Measurements from ENCODE around the gene NAV3.

The NAV3 gene

GRCh38 chr12:77979597-77980250 lies 149.0 kb downstream of the NAV3 start:
- no peak for DNase-seq (ENCODE audit: extremely low read depth in 1 of 2, low read depth in 1 of 2)

DNA sequence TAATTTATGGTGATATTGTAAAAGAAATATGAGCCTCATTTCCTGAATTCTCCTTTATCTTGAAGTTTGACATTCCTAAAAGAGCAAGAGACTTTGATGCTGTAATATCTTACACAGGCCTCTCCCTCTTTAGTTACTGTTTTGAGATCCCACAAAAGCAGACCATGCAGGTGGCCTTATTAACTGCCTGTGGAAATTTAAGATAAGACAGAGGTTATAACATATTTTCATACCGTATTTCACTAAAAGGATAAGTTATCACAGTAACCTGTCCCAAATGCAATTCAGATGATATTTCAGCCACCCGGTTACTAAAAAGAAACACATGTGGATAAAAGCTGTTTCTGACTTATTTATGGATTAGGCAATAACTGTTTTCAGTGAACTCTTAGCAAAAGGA lies 150.1 kb downstream of the NAV3 start:
- DNase-seq (ENCODE audit: extremely low read depth in 1 of 2, low read depth in 1 of 2) = no peak

- no peak for DNase-seq (ENCODE audit: extremely low read depth in 1 of 2, low read depth in 1 of 2)
These were observed 153.2 kb downstream of the NAV3 start for GRCh38 chr12:77983859-77984258.

- no peak for DNase-seq (ENCODE audit: extremely low read depth in 1 of 2, low read depth in 1 of 2)
These were observed 162.1 kb downstream of the NAV3 start for GRCh38 chr12:77992760-77993159.

DNA sequence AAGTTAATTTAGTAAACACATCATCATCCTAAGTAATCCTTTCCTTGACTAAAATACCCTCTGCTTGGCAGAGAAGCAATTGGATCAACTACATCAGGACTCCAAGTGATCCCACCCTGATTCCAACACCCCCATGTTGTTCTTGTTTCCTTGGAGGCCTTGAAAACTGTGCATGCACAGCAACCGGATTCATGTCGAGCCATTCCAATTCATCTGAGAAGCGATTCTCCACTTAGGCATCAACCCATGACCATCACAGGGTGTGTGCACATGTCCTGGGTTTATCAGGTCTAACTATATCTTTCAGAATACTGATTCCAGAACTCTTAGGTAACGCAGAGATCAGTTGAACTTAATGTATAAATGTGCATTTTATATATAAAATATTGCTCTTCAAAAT lies 163.0 kb downstream of the NAV3 start:
- DNase-seq (ENCODE audit: extremely low read depth in 1 of 2, low read depth in 1 of 2) = no peak

DNA sequence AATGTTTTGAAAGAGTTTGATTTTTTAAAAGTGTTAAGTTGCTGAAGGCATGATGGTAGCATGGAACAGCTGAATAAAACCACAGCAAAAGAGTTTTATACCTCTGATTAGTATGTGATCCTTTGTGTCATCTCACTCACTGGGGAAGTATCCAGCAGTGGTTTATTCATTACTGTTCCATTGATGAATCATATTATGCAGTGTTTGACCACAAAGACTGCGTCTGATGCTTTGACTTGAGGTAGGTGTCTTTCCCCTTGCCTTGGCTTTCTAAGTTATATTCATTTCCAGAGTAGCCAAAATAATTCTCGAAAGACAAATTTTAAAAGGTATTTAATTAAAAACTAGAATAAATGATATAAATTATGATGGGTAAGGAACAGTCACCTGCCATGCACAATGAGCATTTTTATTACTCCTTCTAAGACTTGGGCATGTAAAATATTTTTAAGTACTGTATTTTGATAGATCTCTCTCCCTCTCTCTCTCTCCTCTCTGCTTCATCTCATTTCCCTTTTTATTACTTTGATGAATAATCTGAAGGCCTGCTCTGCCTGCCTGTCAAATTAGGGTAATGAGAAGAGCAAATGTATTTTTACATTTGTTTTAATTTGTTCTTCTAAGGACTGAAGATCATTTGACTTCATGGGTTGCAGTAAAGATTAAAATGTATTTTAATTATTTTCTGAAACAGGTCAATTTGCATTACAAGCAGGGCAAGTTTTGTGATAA lies 164.9 kb downstream of the NAV3 start:
- no peak for DNase-seq (ENCODE audit: extremely low read depth in 1 of 2, low read depth in 1 of 2)

DNA sequence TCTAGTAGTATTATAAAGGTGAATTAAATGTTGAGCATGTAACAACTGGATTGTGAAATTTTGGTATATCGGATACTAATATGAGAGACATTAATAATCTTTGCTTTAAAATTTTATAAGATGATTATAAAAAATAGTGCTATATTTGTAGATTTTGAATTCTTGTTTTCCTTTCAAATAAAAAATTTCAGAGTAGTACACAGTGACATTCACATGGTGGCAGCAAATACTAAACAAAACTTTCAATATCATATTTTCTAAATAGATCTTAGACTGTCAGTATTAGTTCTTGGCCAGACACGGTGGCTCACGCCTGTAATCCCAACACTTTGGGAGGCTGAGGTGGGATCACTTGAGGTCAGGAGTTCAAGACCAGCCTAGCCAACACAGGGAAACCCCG lies 166.0 kb downstream of the NAV3 start:
- no peak for DNase-seq (ENCODE audit: extremely low read depth in 1 of 2, low read depth in 1 of 2)

DNA sequence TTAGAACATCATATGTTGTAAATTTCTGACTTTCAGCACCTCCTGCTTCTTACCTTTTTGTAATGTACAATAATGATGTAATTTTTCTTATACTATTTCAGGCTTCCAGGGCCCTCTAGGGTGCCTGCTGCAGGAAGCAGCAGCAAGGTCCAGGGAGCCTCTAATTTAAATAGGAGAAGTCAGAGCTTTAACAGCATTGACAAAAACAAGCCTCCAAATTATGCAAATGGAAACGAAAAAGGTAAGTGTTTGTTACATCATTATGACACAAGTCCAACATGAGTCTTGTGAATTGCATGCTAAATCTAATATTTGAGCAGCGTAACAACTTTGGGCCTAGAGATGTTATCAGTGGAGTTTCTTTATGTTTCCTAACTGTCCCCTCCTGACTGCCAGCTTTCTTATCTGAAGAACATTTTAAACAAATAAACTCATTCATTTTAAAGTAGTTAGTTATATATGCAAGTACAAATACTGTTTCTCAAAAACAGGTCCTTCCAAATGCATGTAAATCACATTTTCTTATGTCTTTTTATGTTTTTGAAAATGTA lies 167.6 kb downstream of the NAV3 start:
- no peak for DNase-seq (ENCODE audit: extremely low read depth in 1 of 2, low read depth in 1 of 2)

DNA sequence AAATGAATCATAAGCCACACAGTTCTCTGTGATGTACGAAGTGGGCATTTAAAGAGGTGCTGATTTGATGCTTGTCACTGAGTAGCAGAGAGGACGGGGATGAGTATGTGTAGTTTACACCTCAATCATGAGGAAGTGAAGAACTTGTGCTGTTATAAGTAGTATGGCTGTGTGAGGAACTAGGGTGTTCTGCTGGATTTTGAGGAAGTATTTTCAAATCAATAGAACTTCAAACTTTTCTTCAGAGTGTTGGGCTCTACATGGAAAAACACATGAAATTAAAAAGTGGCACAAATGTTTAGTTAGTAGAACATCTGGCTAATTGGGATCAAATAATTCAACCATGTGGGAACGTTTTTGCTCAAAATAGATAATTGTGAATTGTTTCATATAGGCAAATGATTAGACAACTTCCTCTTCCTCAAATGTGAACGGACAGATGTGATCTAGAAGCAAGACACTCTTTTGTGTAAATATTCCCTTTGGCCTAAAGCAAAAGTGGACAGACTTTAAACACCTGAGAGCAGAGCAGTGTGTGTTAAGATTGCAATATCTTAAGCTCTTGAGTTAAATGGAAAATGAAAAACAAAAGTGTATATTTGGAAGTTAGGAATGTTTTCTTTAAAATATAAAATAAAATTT lies 168.5 kb downstream of the NAV3 start:
- DNase-seq (ENCODE audit: extremely low read depth in 1 of 2, low read depth in 1 of 2) = no peak

DNA sequence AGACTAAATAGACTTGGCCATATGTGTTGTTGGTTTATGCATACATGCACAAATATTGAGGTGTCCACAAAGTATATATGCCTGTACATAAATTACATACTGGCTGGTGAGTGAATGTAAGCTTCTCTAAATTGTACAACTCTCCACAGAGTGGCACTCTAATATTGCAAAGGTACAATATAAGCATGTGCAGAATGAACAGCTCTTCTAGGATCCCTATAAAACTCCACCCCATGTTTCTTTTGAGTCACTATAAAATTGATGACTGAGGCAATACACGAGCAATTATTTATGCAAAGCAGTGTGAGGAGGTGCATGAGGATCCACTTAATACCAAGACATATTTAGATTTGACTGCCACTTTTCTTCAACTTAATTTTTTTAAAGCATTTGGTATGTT lies 172.2 kb downstream of the NAV3 start:
- no peak for DNase-seq (ENCODE audit: extremely low read depth in 1 of 2, low read depth in 1 of 2)

DNA sequence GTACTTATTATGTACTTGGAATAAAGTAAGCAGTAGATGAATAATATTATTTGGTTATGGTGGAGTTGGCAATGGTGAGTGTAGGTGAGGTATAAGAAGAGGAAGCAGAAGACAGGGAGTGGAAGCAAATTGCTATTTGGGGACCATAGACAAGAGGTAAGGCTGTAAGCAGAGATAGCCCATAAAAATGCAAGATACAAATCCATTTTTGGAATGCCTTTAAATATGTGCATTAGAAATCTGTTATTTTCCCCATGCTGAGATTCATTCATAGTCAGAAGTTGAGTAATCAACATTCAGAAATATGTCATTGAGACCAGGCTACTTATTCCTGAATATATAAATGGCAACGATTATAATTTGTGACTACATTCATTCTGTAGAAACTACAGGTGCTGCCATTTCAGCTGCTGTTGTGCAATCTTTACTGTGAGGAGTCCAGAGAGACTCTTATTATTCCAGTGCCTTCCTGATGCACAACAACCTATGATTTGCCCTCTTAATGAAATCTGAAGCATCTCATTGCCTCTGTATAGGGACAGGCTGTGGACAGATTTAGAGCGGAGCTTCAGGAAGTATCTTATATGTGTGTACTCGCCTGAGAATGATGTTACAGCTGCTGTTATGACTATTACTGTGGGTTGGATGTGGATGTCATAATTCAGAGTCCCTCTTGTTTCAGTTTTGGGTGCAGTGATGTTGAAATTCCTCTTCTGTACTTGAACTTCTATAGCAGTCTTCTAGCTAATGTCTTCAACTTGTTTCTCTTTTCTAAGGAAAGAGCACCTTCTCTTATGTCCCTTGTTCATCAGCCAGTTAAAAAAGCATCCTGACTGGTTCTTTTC lies 173.8 kb downstream of the NAV3 start:
- DNase-seq (ENCODE audit: extremely low read depth in 1 of 2, low read depth in 1 of 2) = no peak

GRCh38 chr12:78005094-78005492 lies 174.4 kb downstream of the NAV3 start:
- no peak for DNase-seq (ENCODE audit: extremely low read depth in 1 of 2, low read depth in 1 of 2)

- DNase-seq (ENCODE audit: extremely low read depth in 1 of 2, low read depth in 1 of 2) = no peak
These were observed 176.5 kb downstream of the NAV3 start for GRCh38 chr12:78007173-78007572.

GRCh38 chr12:78009031-78009430 lies 178.3 kb downstream of the NAV3 start:
- no peak for DNase-seq (ENCODE audit: extremely low read depth in 1 of 2, low read depth in 1 of 2)

DNA sequence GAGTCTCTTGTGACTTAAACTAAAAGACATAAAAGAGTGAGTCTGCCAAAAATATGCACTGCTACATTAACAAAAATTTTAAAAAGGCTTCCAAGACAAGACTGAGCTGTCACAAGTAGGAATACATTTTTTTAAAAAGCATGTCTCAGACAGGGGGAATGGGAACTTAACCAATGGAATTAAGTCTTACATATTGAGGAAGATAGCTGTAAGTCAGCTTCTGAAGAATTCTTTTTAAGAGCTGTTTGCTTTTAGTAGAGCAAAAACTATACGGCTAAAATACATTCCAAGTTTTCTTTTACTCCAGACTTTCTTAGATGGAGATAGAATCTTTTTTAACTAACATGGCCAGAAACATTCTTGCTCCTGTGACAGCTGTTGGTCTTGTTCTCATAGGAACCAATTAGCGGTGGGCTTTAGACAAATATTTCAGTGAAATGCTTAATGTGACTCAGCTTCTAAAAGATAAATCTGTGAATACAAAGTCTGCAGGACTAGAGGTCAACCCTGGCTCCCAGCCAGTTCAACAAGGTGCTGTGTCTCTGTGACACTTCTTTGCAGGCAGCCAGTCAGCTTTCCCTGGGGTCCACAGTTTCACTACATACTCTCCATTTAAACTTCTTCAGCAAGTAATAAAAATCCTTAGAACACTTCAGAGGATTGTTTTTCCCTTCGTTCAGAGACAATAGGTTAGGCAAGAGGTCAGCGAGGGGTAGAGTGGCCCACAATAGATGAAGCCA lies 187.6 kb downstream of the NAV3 start:
- no peak for DNase-seq (ENCODE audit: extremely low read depth in 1 of 2, low read depth in 1 of 2)

- DNase-seq (ENCODE audit: extremely low read depth in 1 of 2, low read depth in 1 of 2) = no peak
These were observed 188.2 kb downstream of the NAV3 start for GRCh38 chr12:78018939-78019338.

- no peak for DNase-seq (ENCODE audit: extremely low read depth in 1 of 2, low read depth in 1 of 2)
These were observed 197.7 kb downstream of the NAV3 start for GRCh38 chr12:78028426-78028825.

DNA sequence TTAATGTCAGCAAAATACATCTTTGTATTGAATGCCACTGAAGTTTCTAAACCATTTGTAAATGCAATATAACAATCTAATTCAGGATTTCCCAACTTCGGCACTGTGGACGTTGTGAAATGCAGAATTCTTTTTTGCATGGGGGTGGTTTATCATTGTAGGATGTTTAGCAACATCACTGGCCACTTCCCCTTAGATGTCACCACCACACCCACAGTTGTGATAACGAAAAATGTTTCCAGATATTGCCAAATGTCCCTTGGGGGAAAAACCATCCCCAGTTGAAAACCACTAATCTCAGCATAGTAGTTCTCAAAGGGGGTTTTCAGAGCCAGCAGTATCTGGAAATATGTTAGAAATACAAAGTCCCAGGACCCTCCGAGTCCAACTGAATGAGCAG lies 203.3 kb downstream of the NAV3 start:
- no peak for DNase-seq (ENCODE audit: extremely low read depth in 1 of 2, low read depth in 1 of 2)

DNA sequence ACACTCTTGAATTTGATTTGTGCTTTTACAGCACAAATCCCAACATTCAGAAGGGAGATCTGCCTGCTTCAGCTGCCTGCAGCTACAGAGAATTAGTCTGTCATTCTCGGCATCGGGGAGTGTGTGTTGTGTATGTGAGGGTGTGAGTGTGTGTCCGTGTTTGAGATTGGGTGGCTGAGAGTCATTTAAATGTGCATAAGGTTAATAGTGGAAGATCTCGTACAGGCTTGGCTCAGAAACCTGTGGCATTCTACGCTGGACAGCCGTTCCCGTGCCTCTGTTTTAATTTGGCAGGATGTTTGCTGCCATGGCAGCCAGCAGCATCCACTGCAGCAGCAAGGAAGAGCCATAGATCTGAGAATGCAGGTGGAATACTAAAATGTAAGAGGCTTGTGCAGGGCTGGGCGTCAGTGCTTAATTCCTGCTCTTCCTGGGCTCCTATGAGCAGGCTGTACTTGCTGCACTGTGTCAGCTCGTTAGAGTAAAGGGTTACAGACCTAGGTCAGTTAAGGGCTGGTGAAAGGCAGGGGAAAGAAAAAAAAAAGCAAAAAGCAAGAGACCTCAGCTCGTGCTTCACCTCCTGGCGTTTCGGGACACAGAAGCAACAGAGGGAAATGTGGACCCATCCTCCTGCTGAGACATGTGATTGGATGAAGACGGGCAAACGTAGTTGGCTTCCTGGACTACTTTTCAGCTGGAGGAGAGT lies 205.4 kb downstream of the NAV3 start:
- no peak for DNase-seq (ENCODE audit: extremely low read depth in 1 of 2, low read depth in 1 of 2)

DNA sequence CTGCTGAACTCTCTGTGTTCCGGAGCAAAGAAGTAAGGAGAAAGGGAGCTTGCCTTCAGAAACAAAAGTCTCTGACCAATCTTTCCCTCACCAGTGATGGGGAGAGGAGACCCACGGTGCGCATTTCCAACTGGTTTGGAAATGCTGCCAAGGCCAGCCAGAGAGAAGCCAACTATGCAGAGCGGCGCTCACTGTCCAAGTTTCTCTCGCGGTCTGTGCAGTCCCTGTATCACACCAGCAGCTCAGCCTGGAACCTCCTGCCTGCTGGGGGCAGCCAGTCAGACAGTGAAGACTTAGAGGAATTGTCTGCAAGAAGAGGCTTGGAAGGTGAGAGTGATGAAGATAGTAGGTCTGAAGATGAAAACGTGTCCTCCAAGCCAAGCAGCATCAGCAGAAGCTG lies 206.2 kb downstream of the NAV3 start:
- no peak for DNase-seq (ENCODE audit: extremely low read depth in 1 of 2, low read depth in 1 of 2)

All from activated CD8-positive, alpha-beta memory T cell treated with anti-CD3 and anti-CD28 coated beads for 1 hour (primary cell).